GM23338 (cell line): ENCODE results near the gene TSC22D3. TPM values are rescaled to one million over a fixed set of nuclear protein-coding genes. Genes with fewer than 3 reads are reported as not detected.

ENCODE experiments used
- ATAC-seq: fragments of 200-7000 bp; cut with Tn5 transposase; 3 replicates; pipeline ENCODE4 v1.9.1; 2020
- DNase-seq: peaks from one replicate; pipeline ENCODE4 v3.0.0-alpha.2; 2015; ENCODE audit warnings: low spot score
- H2AFZ ChIP-seq: fragments of 200-600 bp; sonication (generic); 2 replicates; pipeline ENCODE4 v1.8.0; 2016; ENCODE audit warnings: antibody characterized with exemption, mild to moderate bottlenecking, moderate library complexity
- H3F3A ChIP-seq: fragments of 200-600 bp; sonication (generic); replicated peaks from 2 replicates; pipeline ENCODE4 v1.8.0; 2017; ENCODE audit warnings: antibody characterized with exemption, mixed run types, low read depth
- H3K27ac ChIP-seq: fragments of 200-600 bp; sonication (generic); 2 replicates; pipeline ENCODE4 v1.6.1; 2016; ENCODE audit warnings: low read depth
- H3K27me3 ChIP-seq: fragments of 200-600 bp; sonication (generic); 2 replicates; pipeline ENCODE4 v1.8.0; 2016; ENCODE audit warnings: mild to moderate bottlenecking, mixed run types, moderate library complexity; ENCODE audit not compliant: insufficient read depth
- H3K36me3 ChIP-seq: fragments of 200-600 bp; sonication (generic); 2 replicates; pipeline ENCODE4 v1.8.0; 2016; ENCODE audit warnings: mild to moderate bottlenecking; ENCODE audit not compliant: insufficient read depth
- H3K4me1 ChIP-seq: fragments of 200-600 bp; sonication (generic); 2 replicates; pipeline ENCODE4 v1.8.0; 2016; ENCODE audit warnings: mild to moderate bottlenecking, moderate library complexity; ENCODE audit not compliant: insufficient read depth
- H3K4me2 ChIP-seq: fragments of 200-600 bp; sonication (generic); 2 replicates; pipeline ENCODE4 v1.7.1; 2017; ENCODE audit warnings: mixed run types
- H3K4me3 ChIP-seq: fragments of 200-600 bp; sonication (generic); 2 replicates; pipeline ENCODE4 v1.6.1; 2016; ENCODE audit warnings: mixed run types
- H3K79me2 ChIP-seq: fragments of 200-600 bp; sonication (generic); replicated peaks from 2 replicates; pipeline ENCODE4 v1.8.0; 2017; ENCODE audit warnings: mild to moderate bottlenecking; ENCODE audit not compliant: insufficient read depth
- H3K9me2 ChIP-seq: fragments of 200-600 bp; sonication (generic); 2 replicates; pipeline ENCODE4 v1.8.0; 2017; ENCODE audit not compliant: insufficient read depth
- H4K20me1 ChIP-seq: fragments of 200-600 bp; sonication (generic); replicated peaks from 2 replicates; pipeline ENCODE4 v1.8.0; 2017; ENCODE audit warnings: mild to moderate bottlenecking; ENCODE audit not compliant: insufficient read depth
- H3K27ac Mint-ChIP-seq: 2 replicates; pipeline ENCODE4 v1.8.0; 2020; ENCODE audit warnings: inconsistent platforms, mild to moderate bottlenecking, moderate library complexity, mixed read lengths
- H3K27me3 Mint-ChIP-seq: 3 replicates; pipeline ENCODE4 v1.8.0; 2022; ENCODE audit warnings: low read depth, mild to moderate bottlenecking, moderate library complexity, mixed read lengths, inconsistent platforms; ENCODE audit not compliant: insufficient read depth, poor library complexity
- H3K36me3 Mint-ChIP-seq: 3 replicates; pipeline ENCODE4 v1.8.0; 2021; ENCODE audit warnings: low read depth, mild to moderate bottlenecking, inconsistent platforms, moderate library complexity, mixed read lengths
- H3K4me1 Mint-ChIP-seq: 3 replicates; pipeline ENCODE4 v1.8.0; 2020; ENCODE audit warnings: mild to moderate bottlenecking, inconsistent platforms, mixed read lengths
- H3K4me3 Mint-ChIP-seq: 3 replicates; pipeline ENCODE4 v1.8.0; 2021; ENCODE audit warnings: moderate library complexity, mild to moderate bottlenecking, inconsistent platforms, mixed read lengths
- H3K9me3 Mint-ChIP-seq: 3 replicates; pipeline ENCODE4 v1.8.0; 2020; ENCODE audit warnings: moderate library complexity, mild to moderate bottlenecking, inconsistent platforms, mixed read lengths
- CREB1 ChIP-seq: fragments of 250-450 bp; sonication (Bioruptor Pico); IDR thresholded peaks from 2 replicates; pipeline ENCODE4 v1.5.0; 2020; ENCODE audit warnings: low read depth, mild to moderate bottlenecking, moderate library complexity
- CTCF ChIP-seq, 2 experiments: fragments of 200-600 bp in 1 of 2; sonication (generic) in 1 of 2; conservative IDR thresholded peaks; 2 replicates each; pipeline versions ENCODE4 v1.5.1 to v1.6.1; 2016 to 2017; ENCODE audit warnings: antibody characterized with exemption in 2 of 2, low read depth in 2 of 2, mild to moderate bottlenecking in 2 of 2, moderate library complexity in 1 of 2
- ETS1 ChIP-seq: IDR thresholded peaks from 2 replicates; pipeline ENCODE4 v1.6.1; 2016; ENCODE audit warnings: antibody characterized with exemption
- EZH2 ChIP-seq: fragments of 200-600 bp; sonication (generic); IDR thresholded peaks from one replicate; pipeline ENCODE4 v1.8.0; 2017; ENCODE audit warnings: antibody characterized with exemption, mild to moderate bottlenecking, low read depth; ENCODE audit not compliant: unreplicated experiment
- EZH2phosphoT487 ChIP-seq: fragments of 200-600 bp; sonication (generic); IDR thresholded peaks from one replicate; pipeline ENCODE4 v1.8.1; 2018; ENCODE audit warnings: antibody characterized with exemption; ENCODE audit not compliant: unreplicated experiment
- JUNB ChIP-seq: IDR thresholded peaks from one replicate; pipeline ENCODE4 v1.6.1; 2016; ENCODE audit warnings: antibody characterized with exemption; ENCODE audit not compliant: unreplicated experiment
- NANOG ChIP-seq: IDR thresholded peaks from 2 replicates; pipeline ENCODE4 v1.6.1; 2016; ENCODE audit warnings: antibody characterized with exemption, borderline replicate concordance
- POLR2AphosphoS5 ChIP-seq: IDR thresholded peaks from 2 replicates; pipeline ENCODE4 v1.6.1; 2016; ENCODE audit warnings: antibody characterized with exemption, low read depth
- REST ChIP-seq: IDR thresholded peaks from one replicate; pipeline ENCODE4 v1.6.1; 2018; ENCODE audit warnings: antibody characterized with exemption; ENCODE audit not compliant: unreplicated experiment
- STAT1 ChIP-seq: IDR thresholded peaks from one replicate; pipeline ENCODE4 v1.6.1; 2016; ENCODE audit warnings: antibody characterized with exemption; ENCODE audit not compliant: unreplicated experiment
- ZNF114 ChIP-seq: fragments of 250-450 bp; sonication (Bioruptor Pico); IDR thresholded peaks from 2 replicates; pipeline ENCODE4 v1.5.0; 2020; ENCODE audit warnings: mild to moderate bottlenecking, moderate library complexity
- ZNF331 ChIP-seq: fragments of 250-450 bp; sonication (Bioruptor Pico); IDR thresholded peaks from 2 replicates; pipeline ENCODE4 v1.5.0; 2020; ENCODE audit warnings: low read depth, mild to moderate bottlenecking, moderate library complexity
- polyA plus RNA-seq: library from polyadenylated mRNA; unstranded; fragments of >200 nt; fragmentation: Nextera tagmentation; extraction: Ambion mirVana; gene quantifications from 2 replicates; pipeline ENCODE4 v1.2.1, GENCODE V29; 2016
- total RNA-seq: library from RNA; depleted of rRNA; stranded (reverse); fragments of >200 nt; shearing (Covaris generic); gene quantifications from 2 replicates; pipeline ENCODE4 v1.2.3, GENCODE V29; 2014

TSC22D3 gene
- total and polyA plus RNA-seq, 2 experiments from 2014 or later, result 12.6 to 20.0 TPM

GRCh38 chrX:107691024-107691448, 84.6 kb downstream of the TSC22D3 start (continued):
- TF ChIP-seq ETS1 (no peak), ZNF331 (CRISPR knock-in tag) (no peak), STAT1 (no peak), JUNB (no peak), NANOG (no peak), EZH2phosphoT487 (no peak), CREB1 (CRISPR knock-in tag) (no peak), POLR2AphosphoS5 (no peak), ZNF114 (CRISPR knock-in tag) (no peak)

GRCh38 chrX:107687445-107687844, 88.1 kb downstream of the TSC22D3 start:
- no peak overlapping the region for H3K4me2 ChIP-seq
- no peaks in the 10 kb centered on the region for H3K4me1 ChIP-seq
- no peak overlapping the region for H3K4me3 Mint-ChIP-seq
- no peaks in the 10 kb centered on the region for H3K27me3 Mint-ChIP-seq
- H3F3A ChIP-seq, result no peaks in the 10 kb centered on the region
- H3K4me1 Mint-ChIP-seq, result no peaks in the 10 kb centered on the region; the same call in 2 of the 3 replicates
- no peak overlapping the region for H2AFZ ChIP-seq
- H3K36me3 Mint-ChIP-seq, result no peaks in the 10 kb centered on the region
- no peaks in the 10 kb centered on the region for H3K9me3 Mint-ChIP-seq
- H3K36me3 ChIP-seq, result no peaks in the 10 kb centered on the region
- TF ChIP-seq CTCF (conservative IDR thresholded peaks at IDR 0.05; ENCODE audit: low read depth in 2 of 2) (no peak), ZNF331 (CRISPR knock-in tag) (no peak), EZH2 (no peak), ZNF114 (CRISPR knock-in tag) (no peak), CREB1 (CRISPR knock-in tag) (no peak), ETS1 (no peak), JUNB (no peak), REST (no peak), NANOG (no peak)
- H3K4me3 ChIP-seq, result no peak overlapping the region
- DNase-seq, result no peak
- H3K27ac Mint-ChIP-seq, result no peak overlapping the region
- no peak for ATAC-seq
- no peaks in the 10 kb centered on the region for H4K20me1 ChIP-seq
- H3K9me2 ChIP-seq, result no peaks in the 10 kb centered on the region
- no peaks in the 10 kb centered on the region for H3K79me2 ChIP-seq
- no peaks in the 10 kb centered on the region for H3K27me3 ChIP-seq
- no peak overlapping the region for H3K27ac ChIP-seq
